Activated T-cell treated with anti-CD3 and anti-CD28 coated beads, Interleukin-2, amount 50 U/mL, for 48 hours (primary cell): ENCODE results near the gene DEFB131B.
"Not testable (repeated sequence)": the region's sequence is repeated elsewhere in the genome, so short reads cannot be mapped to it uniquely, and the experiment has no call there.

Experiments used
- DNase-seq, 2 experiments: peaks; one replicate each; pipeline ENCODE4 v3.0.0-alpha.2; 2020

Gene DEFB131B

GRCh38 chr11:71911986-71912340 lies 33.7 kb downstream of the DEFB131B start:
- not testable (repeated sequence) for DNase-seq

GRCh38 chr11:71913756-71914526 lies 35.7 kb downstream of the DEFB131B start:
- no peak for DNase-seq

GRCh38 chr11:71914617-71915189 lies 36.5 kb downstream of the DEFB131B start:
- DNase-seq = no peak

GRCh38 chr11:71917646-71918140 lies 39.4 kb downstream of the DEFB131B start:
- DNase-seq = no peak

GRCh38 chr11:71927820-71928736 lies 49.8 kb downstream of the DEFB131B start, which contains the start of gene XNDC1N:
Gene XNDC1N (minus strand): TSS chr11:71928594. CDS start chr11:71923353, 5,241 bp downstream.
- peak; percentile 85 for DNase-seq

GRCh38 chr11:71928737-71929443 lies 50.6 kb downstream of the DEFB131B start, which contains the start of gene RNF121:
Gene RNF121 (plus strand): TSS chr11:71929046. CDS start chr11:71929062, 16 bp downstream.
- peak; percentile 98 for DNase-seq

GRCh38 chr11:71929491-71929890 lies 51.2 kb downstream of the DEFB131B start:
- DNase-seq = no peak

- peak; percentile 43 for DNase-seq
Observed at GRCh38 chr11:71930556-71931244, 52.4 kb downstream of the DEFB131B start.

- DNase-seq = no peak
Observed at GRCh38 chr11:71931245-71931602, 53.0 kb downstream of the DEFB131B start.

GRCh38 chr11:71933141-71933933 lies 55.1 kb downstream of the DEFB131B start:
- DNase-seq = no peak
